GM20431 (cell line): ENCODE results near the gene GPR55.

Experiments
- in situ Hi-C: fragments of 300-500 bp; cut with MseI, MboI; formaldehyde crosslinking; loops from one replicate; pipeline ENCODE4 v1.15.0; 2020; ENCODE audit warnings: low sequenced_read_pairs; ENCODE audit not compliant: unreplicated experiment

The GPR55 gene

DNA sequence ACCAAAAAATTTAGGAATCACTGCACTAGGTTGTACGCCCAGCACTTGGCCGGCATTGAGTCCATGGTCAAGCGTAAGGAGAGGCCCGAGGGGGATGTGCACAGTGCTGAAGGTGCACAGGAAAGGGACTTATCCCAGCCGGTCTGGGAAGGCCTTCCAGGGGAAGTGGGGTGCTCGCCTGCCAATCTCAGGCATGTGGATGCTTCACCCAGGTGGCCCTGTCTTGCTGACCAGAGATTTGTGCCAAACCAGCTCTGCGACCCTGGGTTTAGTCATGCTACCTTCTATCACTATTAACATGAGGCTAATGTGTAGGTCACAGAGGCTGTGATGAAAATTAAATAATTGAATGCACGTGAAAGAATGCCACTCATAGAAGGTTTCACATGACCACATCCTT is 62.0 kb downstream of the GPR55 start:
- in situ Hi-C loops, result loop anchor here (25.0 kb wide), 1 partner anchor 574 kb away; no protein-coding TSS in a partner anchor

DNA sequence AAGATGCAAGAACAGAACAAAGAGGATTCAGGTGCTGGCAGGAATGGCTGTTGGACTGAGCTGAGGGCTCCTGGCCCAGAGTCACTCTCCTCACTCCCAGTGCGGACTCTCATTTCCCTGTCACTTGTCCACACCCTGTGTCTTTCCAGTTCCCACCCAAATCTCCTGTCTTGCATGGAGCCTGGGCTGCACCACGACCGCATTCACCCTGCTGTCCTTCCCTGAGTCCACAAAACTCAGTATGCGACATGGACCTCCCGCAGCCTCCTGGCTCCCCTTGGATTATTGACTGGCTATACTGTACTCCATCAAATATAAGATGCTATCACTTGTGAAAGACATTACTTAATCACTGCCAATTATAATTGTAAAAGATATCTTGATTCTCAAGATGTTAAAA is 62.8 kb downstream of the GPR55 start:
- in situ Hi-C loops, result loop anchor here (25.0 kb wide), 1 partner anchor 575 kb away; no protein-coding TSS in a partner anchor

DNA sequence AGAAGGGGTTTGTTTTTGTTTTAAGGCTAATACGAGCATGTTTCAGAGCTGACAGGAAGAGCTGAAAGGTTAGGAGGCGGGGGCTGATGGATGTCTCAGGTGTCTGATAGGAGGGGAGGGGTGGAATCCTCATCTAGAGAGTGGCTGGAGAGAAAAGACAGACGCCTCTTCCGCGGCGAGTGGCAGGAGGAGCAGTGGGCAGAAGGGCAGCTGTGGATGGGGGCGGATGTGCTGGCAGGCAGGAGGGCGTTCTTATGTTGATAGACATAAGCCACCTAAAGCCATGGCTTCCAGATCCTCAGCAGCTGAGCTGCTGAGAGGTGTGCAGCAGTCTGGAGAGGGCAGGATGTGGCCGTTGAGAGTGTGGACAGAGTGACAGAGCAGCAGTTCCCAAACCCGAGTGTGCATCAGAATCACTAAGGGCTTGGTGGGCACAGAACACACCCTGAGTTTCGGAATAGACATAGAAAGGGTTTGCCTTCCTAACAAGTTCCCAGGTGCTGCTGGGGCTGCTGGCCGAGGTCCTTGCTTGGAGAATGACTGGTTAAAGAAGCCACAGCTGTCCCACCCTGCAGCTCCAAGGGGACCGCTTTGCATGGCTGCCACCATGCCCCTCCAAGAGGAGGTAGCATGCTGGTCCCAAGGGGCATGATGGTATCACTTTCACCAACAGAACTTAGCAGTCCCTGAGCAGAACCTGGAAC is 63.3 kb downstream of the GPR55 start:
- in situ Hi-C loops, result loop anchor here (25.0 kb wide), 1 partner anchor 576 kb away; no protein-coding TSS in a partner anchor
